HuH-7.5 (cell line): Measurements from ENCODE around the gene DDOST.

Experiments
- DNase-seq: peaks from one replicate; pipeline ENCODE4 v3.0.0; 2011; ENCODE audit warnings: low spot score

DDOST gene

DNA sequence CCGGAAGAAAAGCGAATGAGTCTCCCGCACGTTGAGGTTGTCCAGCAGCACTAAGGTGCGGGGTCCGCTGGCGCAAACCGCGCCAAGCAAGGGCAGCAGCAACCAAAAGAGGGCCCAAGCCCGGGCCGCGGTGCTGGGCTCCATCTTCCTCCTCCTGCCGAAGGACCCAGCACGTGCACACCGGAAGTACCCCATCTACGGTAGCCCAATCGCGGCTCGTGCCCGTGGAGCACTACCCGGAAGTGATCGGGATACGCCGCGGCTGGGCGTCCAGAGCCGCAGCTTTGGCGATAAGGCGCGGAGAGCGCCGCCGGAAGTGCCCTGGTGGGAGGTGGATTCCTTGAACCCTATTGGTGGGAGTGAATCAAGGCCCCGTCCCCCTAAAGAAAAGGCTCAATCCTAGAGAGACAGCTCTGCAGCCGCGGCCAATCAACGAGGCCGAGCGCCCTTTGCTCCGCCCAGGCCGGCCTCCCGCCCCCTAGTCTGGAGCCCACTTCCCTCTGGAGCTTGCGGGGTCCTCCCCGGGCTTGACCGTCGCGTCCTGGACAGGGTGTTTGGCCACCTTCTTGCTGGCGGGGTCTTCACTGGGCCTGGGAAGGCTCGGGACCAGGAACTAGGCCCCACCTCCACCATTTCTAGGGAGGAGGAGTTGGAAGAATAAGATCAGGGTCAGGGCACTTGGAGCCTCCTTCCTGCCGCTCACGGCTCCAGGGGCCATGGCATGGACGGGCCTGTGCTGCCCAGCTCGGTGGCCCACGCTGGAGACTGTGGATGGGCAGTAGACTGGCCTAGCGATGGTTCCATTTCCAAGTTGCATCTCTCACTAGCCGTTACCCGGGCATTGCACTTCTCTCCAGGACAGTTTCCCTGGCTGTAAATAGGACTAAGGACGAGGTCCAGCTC lies at the start of gene DDOST:
TSS of gene DDOST (minus strand) at position 163 of the 903 bp plus-strand sequence. CDS start at position 144, 19 bp downstream.
- DNase-seq, result peak; percentile 94

DNA sequence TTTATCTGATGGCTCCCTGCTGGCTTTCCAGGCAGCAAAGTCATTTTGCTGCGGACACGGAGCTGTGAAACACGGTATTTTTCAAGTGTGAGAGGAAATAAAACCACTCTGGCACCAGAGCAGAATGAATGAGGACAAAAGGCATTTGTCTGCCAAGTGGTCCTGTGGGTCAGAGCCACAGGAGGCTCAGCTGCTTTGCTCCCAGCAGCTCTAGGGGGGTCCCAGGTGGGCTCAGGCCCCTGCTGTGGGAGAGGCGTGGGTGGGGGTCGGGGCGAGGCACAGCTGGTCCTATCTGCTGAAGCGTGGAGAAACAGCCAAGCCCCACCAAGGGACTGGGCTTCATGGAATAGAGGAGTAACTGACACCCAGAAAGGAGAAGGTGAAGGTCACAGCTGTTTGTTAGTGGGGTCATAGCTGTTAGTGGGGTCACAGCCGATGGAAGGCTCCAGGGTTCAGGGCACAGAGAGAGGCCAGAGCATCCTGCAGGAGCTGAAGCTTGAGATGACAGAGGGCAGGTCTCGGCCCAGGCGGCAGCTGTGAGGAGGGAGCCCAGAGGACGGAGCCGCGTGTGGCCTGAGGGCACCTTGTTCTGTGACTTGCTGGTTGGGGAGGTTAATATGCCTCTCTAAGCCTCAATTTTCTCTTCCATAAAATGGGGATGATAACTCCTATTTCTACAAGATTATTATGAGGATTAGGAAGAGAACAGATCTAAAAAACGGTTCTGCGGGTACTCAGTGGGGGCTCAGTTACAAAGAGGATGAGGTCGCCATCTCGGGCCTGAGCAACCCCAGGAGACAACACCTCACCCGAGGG lies 49.5 kb upstream of the DDOST start:
- no peak for DNase-seq

- DNase-seq, result no peak
These were observed 48.7 kb upstream of the DDOST start for GRCh38 chr1:20709868-20710267.

- DNase-seq, result no peak
These were observed 47.7 kb upstream of the DDOST start for GRCh38 chr1:20708891-20709290.

GRCh38 chr1:20708057-20708456 lies 46.9 kb upstream of the DDOST start:
- DNase-seq, result no peak

DNA sequence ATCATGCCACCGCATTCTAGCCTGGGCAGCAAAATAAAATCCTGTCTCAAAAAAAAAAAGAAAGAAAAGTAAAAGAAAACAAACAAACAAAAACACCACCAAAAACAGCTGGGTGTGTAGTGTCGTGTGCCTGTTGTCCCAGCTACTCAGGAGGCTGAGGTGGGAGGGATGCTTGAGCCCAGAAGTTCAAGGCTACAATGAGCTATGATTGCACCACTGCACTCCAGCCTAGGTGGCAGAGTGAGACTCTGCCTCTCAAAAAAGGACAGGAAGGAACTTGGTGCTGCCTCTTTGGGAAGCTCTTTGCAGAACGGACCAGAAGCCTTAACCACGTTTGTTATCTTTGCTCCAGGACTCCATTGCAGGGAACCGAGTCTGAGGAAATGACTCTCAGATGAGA lies 45.7 kb upstream of the DDOST start:
- DNase-seq, result no peak

- DNase-seq, result no peak
These were observed 44.1 kb upstream of the DDOST start for GRCh38 chr1:20705203-20705755.

DNA sequence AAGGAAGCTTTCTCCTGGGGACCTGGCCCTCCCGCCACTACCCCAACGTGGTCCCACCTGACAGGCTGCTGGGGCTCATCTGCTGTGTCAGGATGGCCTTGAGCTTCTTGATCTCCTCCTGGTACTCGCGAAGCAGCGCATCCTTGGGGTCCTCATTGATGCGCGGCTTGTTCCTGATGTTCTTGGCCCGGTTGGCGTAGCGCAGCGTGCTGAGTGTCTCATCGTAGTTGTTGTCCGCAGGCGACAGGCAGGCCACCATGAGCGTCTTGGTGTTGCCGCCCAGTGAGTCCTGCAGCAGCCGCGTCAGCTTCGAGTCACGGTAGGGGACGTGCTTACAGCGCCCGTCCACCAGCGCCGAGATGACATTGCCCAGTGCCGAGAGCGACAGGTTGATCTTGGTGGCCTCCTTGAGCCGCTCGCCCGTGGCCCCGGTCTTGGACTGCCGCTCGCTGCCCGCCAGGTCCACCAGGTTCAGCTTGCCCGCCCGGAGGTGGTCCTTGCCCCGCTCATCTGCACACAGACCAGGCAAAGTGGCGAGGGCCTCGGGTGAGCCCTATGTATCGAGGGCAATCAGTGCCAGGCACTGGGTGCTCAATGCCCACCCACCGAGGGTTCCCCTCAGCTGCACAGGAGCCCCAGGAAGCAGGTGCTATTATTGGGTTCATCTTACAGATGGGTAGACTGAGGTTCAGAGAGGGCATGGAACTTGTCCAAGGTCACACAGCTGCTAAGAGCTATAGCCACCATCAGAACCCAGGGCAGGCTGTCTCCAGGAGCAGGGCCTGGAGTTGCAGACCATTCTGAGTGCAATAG lies 43.4 kb upstream of the DDOST start:
- no peak for DNase-seq

DNA sequence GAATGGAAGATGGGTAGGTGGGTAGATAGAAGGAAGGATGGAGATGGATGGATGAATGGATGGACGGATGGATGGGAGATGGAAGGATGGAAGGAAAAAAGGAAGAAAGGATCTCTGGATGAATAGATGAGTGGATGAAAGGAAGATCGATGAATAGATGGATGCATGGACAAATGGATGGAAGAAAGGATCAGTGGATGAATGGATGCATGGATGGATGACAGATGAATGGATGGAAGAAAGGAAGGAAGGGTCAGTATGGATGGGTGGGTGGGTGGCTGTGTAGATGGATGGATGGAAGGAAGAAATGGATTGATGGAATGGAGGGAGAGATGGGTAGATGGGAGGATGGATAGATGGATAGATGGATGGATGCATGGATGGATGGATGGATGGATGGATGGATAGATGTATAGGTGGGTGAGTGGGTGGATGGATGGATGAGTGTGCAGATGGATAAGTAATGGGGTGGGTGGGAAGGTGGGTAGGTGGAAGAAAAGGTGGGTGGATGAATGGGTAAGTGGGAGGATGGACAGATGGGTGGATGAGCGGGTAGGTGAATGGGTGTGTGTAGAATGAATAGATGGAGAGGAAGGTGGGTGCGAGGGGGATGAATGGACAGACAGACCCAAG lies 42.1 kb upstream of the DDOST start:
- DNase-seq, result no peak

GRCh38 chr1:20702416-20702815 lies 41.2 kb upstream of the DDOST start:
- DNase-seq, result no peak

DNA sequence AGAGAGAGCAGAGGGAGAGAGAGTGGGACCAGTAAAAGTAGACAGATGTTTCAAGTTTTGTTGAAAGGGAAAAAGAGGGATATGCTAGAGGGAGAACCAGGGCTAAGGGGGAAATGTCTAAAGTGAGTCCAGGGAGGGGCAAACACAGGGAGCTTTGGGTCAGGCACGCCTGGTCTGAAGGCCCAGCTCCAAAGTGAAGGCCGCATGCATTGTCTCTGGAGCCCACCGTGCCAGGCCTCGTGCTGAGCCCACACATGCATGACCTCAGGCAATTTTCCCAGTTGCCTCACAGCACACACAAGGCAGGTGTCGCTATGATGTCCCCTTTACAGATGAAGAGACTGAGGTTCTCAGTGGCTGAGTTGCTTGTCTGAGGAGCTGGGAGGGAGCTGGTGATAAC lies 40.7 kb upstream of the DDOST start:
- no peak for DNase-seq

DNA sequence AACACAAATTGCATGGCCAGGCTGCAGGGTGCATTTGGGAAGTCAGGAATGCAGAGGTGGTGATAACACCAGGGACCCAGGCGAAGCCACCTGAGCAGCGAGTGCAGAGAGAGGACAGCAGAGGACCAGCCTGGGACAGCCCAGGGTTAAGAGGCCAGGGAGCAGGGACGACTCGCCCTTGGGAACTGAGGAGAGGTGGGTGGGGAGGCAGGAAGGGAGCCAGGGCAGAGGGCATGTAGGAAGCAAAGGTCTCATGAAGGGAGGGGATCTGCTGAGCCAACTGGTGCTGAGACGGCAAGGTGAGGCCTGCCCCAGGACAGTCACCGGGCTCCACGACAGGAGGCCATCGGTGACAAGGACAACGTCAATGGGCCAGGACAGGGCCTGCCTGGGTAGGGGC lies 40.3 kb upstream of the DDOST start:
- DNase-seq, result no peak

DNA sequence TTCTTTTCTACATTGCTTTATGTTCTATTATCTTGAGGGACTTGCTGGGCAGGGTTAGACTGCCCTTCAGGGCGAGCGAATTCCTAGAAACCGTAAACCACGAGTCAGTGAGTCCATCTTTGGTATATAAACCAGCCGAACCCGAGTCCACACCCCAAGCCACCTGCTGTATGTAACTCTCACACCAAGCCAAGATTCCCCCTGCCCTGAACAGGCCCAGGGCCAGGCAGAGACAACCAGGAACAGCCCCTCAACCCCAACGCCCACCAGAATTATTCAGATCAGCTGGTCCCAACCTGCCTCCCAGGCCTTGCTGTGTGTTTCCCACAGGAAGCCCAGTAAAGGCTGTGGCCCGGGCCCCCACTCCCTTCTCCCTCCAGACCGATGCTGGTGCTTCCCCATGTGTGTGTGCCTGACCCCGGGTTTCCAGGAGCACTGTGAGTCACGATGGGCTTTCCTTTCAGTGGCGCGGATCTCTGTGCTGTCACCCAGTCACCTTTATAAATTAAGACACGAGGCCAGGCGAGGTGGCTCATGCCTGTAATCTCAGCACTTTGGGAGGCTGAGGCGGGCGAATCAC lies 39.6 kb upstream of the DDOST start:
- DNase-seq, result no peak

DNA sequence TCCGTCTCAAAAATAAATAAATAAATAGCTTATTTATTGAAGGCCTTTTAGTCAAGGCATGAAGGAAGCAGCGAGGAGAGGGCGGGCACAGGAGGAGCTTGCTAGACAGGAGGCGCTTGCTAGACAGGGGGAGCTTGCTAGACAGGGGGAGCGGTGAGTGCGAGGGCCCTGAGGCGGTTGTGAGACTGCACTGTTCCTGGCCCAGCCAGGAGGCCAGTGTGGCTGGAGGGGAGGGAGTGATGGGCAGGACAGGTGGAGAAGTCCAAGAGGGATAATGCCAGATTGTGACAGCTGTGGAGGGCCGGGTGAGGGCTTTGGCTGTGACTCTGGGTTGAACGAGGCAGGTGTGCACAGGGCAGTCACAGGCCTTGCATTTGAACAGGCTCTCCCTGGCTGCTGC lies 38.4 kb upstream of the DDOST start:
- DNase-seq, result no peak

DNA sequence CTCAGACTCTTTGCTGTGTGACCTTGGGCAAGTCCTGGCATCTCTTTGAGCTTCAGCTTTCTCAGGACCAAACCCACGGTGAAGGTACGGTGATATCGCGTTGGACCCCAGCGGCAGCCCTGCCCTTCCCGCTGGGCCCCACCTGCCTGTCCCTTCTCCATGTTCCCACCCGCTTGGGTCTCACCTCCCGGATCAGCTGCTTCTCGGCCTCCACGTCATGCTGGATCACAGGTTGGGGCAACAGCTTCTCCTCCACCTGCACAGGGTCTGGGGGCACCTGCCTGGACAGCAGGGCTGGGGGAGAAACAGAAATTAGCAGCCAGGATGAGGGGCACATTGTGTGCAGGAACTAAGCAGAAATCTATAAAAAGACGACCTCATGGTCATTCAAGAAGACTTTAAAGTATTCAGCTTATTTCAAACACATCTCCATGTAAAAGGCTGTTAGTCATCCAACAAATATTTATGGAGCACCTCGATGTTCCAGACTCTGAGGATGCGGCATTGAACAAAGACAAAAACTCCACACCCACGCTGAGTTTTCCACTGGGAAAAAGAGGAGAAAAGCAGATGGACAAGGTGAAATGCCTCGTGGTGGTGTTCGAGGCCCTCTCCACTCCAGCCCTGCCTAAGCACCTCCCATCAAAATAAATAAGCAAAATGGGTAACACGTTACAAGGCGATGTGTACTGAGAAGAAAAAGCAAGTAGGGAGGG lies 37.2 kb upstream of the DDOST start:
- no peak for DNase-seq

GRCh38 chr1:20697563-20697962 lies 36.4 kb upstream of the DDOST start:
- no peak for DNase-seq

DNA sequence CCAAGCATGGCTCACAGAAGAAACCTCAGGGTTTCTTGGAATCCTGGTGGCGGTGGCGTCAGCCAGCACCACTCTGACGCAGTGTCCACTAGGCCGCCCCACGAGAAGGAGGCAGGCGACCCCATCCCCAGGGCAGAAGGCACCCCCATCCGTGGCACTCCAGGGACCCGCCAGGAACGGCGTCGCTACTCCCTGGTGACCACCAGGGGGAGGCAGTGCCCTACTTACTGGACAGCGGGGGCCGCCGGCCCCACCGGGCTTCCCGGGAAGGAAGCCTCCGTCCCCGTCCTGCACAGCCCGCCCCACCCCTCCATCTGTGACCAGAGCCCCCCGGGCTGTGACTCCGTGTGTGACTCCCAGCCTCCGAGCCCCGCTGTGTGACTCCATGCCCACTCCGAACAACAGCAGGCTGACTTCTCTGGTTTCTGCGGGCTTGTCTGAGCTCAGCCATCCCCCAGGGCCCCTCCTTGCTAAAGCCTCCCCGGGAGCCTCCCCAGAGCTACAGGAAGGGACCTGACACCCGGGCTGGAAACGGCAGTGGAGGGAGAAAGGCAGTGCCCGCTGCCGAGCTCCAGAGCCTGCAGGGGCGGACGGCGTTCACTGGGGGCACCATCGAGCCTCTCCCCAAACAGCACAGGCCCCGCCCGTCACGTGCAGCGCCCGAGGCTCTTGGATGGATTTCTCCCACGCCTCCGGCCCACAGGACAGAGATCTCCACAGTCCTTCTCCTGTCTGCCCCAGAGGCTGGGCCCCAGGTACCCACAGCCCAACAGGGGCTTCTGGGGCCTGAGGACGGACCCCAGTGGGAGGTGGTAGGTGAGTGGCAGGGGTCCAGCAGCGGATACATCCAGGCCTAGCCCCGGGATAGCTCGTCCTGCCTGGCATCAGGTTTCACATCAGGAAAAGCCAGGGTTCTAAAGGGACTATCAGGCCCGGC lies 35.5 kb upstream of the DDOST start:
- peak; percentile 83 for DNase-seq

- no peak for DNase-seq
These were observed 34.3 kb upstream of the DDOST start for GRCh38 chr1:20695515-20695914.

DNA sequence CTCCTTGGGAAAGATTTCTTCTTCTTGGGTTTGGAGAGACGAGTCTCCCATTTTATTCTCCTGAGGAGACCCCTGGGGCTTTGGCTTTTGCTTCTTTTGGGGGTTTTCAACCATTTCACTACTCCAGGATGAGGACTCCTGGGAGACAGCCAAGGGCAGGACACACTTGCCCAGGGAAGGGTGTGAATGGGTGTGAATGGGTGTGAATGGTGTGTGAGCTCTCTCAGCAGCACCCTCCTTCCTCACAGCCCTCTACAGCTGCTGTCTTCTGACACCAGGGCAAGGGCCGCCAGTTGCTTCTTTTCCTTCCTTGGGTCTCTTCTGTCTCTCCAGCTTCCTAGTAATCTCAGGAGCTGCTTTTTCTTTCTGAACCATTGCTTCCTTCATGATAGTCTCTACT lies 32.5 kb upstream of the DDOST start:
- no peak for DNase-seq
